Effector memory CD8-positive, alpha-beta T cell (primary cell): ENCODE measurements around the gene SLC3A2.
A peak's percentile ranks its signal among the peaks of the same experiment; 100 is the strongest.

Experiments
- ATAC-seq: fragments of 150-1000 bp; cut with Tn5 transposase; replicated peaks from 2 replicates; pipeline ENCODE4 v1.10.0; 2021; ENCODE audit warnings: mild to moderate bottlenecking, moderate library complexity
- DNase-seq, 3 experiments: peaks; one replicate each; pipeline ENCODE4 v3.0.0; 2021
- H3K27ac Mint-ChIP-seq, 2 donors: one replicate each; pipeline ENCODE4 v1.8.0; 2022; ENCODE audit warnings: mild to moderate bottlenecking in 2 of 2, mixed read lengths in 2 of 2, moderate library complexity in 2 of 2
- H3K27me3 Mint-ChIP-seq, 2 donors: one replicate each; pipeline ENCODE4 v1.8.0; 2022; ENCODE audit warnings: mixed read lengths in 2 of 2
- H3K36me3 Mint-ChIP-seq: one replicate; pipeline ENCODE4 v1.8.0; 2022; ENCODE audit warnings: mild to moderate bottlenecking, moderate library complexity, mixed read lengths; ENCODE audit not compliant: insufficient read depth
- H3K4me1 Mint-ChIP-seq, 2 donors: one replicate each; pipeline ENCODE4 v1.8.0; 2022; ENCODE audit warnings: low read depth in 2 of 2, mixed read lengths in 2 of 2
- H3K4me3 Mint-ChIP-seq, 2 donors: one replicate each; pipeline ENCODE4 v1.8.0; 2022; ENCODE audit warnings: mild to moderate bottlenecking in 2 of 2, mixed read lengths in 2 of 2, moderate library complexity in 2 of 2
- H3K9me3 Mint-ChIP-seq, 2 donors: one replicate each; pipeline ENCODE4 v1.8.0; 2022; ENCODE audit warnings: mixed read lengths in 2 of 2

SLC3A2 gene

GRCh38 chr11:62880231-62880802 lies 379 bp upstream of the SLC3A2 start:
- Mint-ChIP-seq H3K36me3 (peaks cover 59% of the 10 kb centered on the region), H3K27me3 (no peaks in the 10 kb centered on the region), H3K27ac (peak overlapping the region; percentile 99), H3K4me1 (peaks cover 39 to 45% of the 10 kb centered on the region in 2 donors), H3K9me3 (no peaks in the 10 kb centered on the region), H3K4me3 (peak overlapping the region; percentile 100)
- no peak for ATAC-seq
- DNase-seq = no peak

GRCh38 chr11:62881579-62882430 lies 1.1 kb downstream of the SLC3A2 start:
- Mint-ChIP-seq H3K36me3 (peaks cover 74% of the 10 kb centered on the region), H3K27me3 (no peaks in the 10 kb centered on the region), H3K4me1 (peaks cover 43 to 49% of the 10 kb centered on the region in 2 donors), H3K4me3 (peak overlapping the region; percentile 100), H3K9me3 (no peaks in the 10 kb centered on the region), H3K27ac (peak overlapping the region; percentile 99)
- ATAC-seq (peak; percentile 74), DNase-seq (peak; percentile 84 to 92 (median 87))

GRCh38 chr11:62882431-62882749 lies 1.7 kb downstream of the SLC3A2 start:
- Mint-ChIP-seq H3K4me1 (peaks cover 43 to 49% of the 10 kb centered on the region in 2 donors), H3K9me3 (no peaks in the 10 kb centered on the region)
- no peak for ATAC-seq

GRCh38 chr11:62882788-62883501 lies 2.2 kb downstream of the SLC3A2 start:
- peak overlapping the region; percentile 99 for H3K27ac Mint-ChIP-seq
- peaks cover 85% of the 10 kb centered on the region for H3K36me3 Mint-ChIP-seq
- H3K4me3 Mint-ChIP-seq = peak overlapping the region; percentile 100
- peaks cover 43 to 49% of the 10 kb centered on the region in 2 donors for H3K4me1 Mint-ChIP-seq
- H3K9me3 Mint-ChIP-seq = no peaks in the 10 kb centered on the region
- ATAC-seq (no peak), DNase-seq (no peak)
- no peaks in the 10 kb centered on the region for H3K27me3 Mint-ChIP-seq

More at GRCh38 chr11:62882431-62882749, 1.7 kb downstream of the SLC3A2 start:
- no peak for DNase-seq
- H3K27me3 Mint-ChIP-seq = no peaks in the 10 kb centered on the region
- H3K36me3 Mint-ChIP-seq = peaks cover 80% of the 10 kb centered on the region
- H3K4me3 Mint-ChIP-seq = peak overlapping the region; percentile 100
- peak overlapping the region; percentile 99 for H3K27ac Mint-ChIP-seq

- peak overlapping the region; percentile 100 for H3K4me3 Mint-ChIP-seq
- DNase-seq = no peak
- H3K27ac Mint-ChIP-seq = peak overlapping the region; percentile 99
- ATAC-seq = no peak
- peaks cover 43 to 49% of the 10 kb centered on the region in 2 donors for H3K4me1 Mint-ChIP-seq
- H3K9me3 Mint-ChIP-seq = no peaks in the 10 kb centered on the region
- peaks cover 93% of the 10 kb centered on the region for H3K36me3 Mint-ChIP-seq
- H3K27me3 Mint-ChIP-seq = no peaks in the 10 kb centered on the region
Measured at GRCh38 chr11:62883673-62884072, 3.0 kb downstream of the SLC3A2 start.

- no peak overlapping the region for H3K4me3 Mint-ChIP-seq
- H3K9me3 Mint-ChIP-seq = no peaks in the 10 kb centered on the region
- no peak for ATAC-seq
- peaks cover 38 to 41% of the 10 kb centered on the region in 2 donors for H3K4me1 Mint-ChIP-seq
- no peak for DNase-seq
- no peaks in the 10 kb centered on the region for H3K27me3 Mint-ChIP-seq
- peak overlapping the region in 1 of 2 donors; percentile 35 for H3K27ac Mint-ChIP-seq
- peaks cover 98% of the 10 kb centered on the region for H3K36me3 Mint-ChIP-seq
Measured at GRCh38 chr11:62885137-62885750, 4.5 kb downstream of the SLC3A2 start.

GRCh38 chr11:62888406-62888805 lies 7.7 kb downstream of the SLC3A2 start:
- Mint-ChIP-seq H3K36me3 (peaks cover 67% of the 10 kb centered on the region), H3K27me3 (no peaks in the 10 kb centered on the region), H3K4me1 (peaks cover 17 to 19% of the 10 kb centered on the region in 2 donors), H3K4me3 (no peak overlapping the region), H3K27ac (peak overlapping the region in 1 of 2 donors; percentile 68), H3K9me3 (no peaks in the 10 kb centered on the region)
- DNase-seq (no peak), ATAC-seq (no peak)

- H3K36me3 Mint-ChIP-seq = peaks cover 60% of the 10 kb centered on the region
- H3K4me3 Mint-ChIP-seq = peak overlapping the region in 1 of 2 donors; percentile 12
- no peak for ATAC-seq
- H3K4me1 Mint-ChIP-seq = peaks cover 11 to 12% of the 10 kb centered on the region in 2 donors
- no peak for DNase-seq
- no peaks in the 10 kb centered on the region for H3K27me3 Mint-ChIP-seq
- H3K27ac Mint-ChIP-seq = peak overlapping the region in 1 of 2 donors; percentile 68
- H3K9me3 Mint-ChIP-seq = no peaks in the 10 kb centered on the region
Measured at GRCh38 chr11:62889126-62889483, 8.4 kb downstream of the SLC3A2 start.

GRCh38 chr11:62889484-62890437 lies 9.1 kb downstream of the SLC3A2 start:
- ATAC-seq (peak; percentile 24), DNase-seq (no peak)
- peaks cover 53% of the 10 kb centered on the region for H3K36me3 Mint-ChIP-seq
- H3K27ac Mint-ChIP-seq = peak overlapping the region in 1 of 2 donors; percentile 68
- H3K27me3 Mint-ChIP-seq = peaks cover 0 to 5% of the 10 kb centered on the region in 2 donors
- no peaks in the 10 kb centered on the region for H3K9me3 Mint-ChIP-seq
- H3K4me3 Mint-ChIP-seq = peak overlapping the region in 1 of 2 donors; percentile 12
- H3K4me1 Mint-ChIP-seq = peaks cover 8 to 9% of the 10 kb centered on the region in 2 donors

GRCh38 chr11:62892077-62892922 lies 11.6 kb downstream of the SLC3A2 start:
- no peak for DNase-seq
- Mint-ChIP-seq H3K9me3 (no peaks in the 10 kb centered on the region), H3K27ac (no peak overlapping the region), H3K36me3 (peaks cover 28% of the 10 kb centered on the region), H3K4me1 (peaks cover 0 to 2% of the 10 kb centered on the region in 2 donors), H3K4me3 (no peak overlapping the region), H3K27me3 (peaks cover 9 to 21% of the 10 kb centered on the region in 2 donors)
- no peak for ATAC-seq

GRCh38 chr11:62895501-62895900 lies 14.8 kb downstream of the SLC3A2 start:
- H3K4me3 Mint-ChIP-seq = no peak overlapping the region
- H3K9me3 Mint-ChIP-seq = no peaks in the 10 kb centered on the region
- H3K27me3 Mint-ChIP-seq = peaks cover 19 to 41% of the 10 kb centered on the region in 2 donors
- no peak overlapping the region for H3K27ac Mint-ChIP-seq
- H3K4me1 Mint-ChIP-seq = no peaks in the 10 kb centered on the region
- ATAC-seq (no peak), DNase-seq (no peak)
- H3K36me3 Mint-ChIP-seq = no peaks in the 10 kb centered on the region

GRCh38 chr11:62896049-62896448 lies 15.4 kb downstream of the SLC3A2 start:
- peaks cover 20 to 45% of the 10 kb centered on the region in 2 donors for H3K27me3 Mint-ChIP-seq
- no peak for DNase-seq
- H3K36me3 Mint-ChIP-seq = no peaks in the 10 kb centered on the region
- H3K4me3 Mint-ChIP-seq = no peak overlapping the region
- no peaks in the 10 kb centered on the region for H3K9me3 Mint-ChIP-seq
- no peaks in the 10 kb centered on the region for H3K4me1 Mint-ChIP-seq
- H3K27ac Mint-ChIP-seq = no peak overlapping the region
- ATAC-seq = no peak
